HS-5 (cell line): ENCODE results near the gene HEATR3.

Source experiments
- DNase-seq: peaks from one replicate; pipeline ENCODE4 v3.0.0-alpha.2; 2012; ENCODE audit warnings: low read depth

The HEATR3 gene

GRCh38 chr16:50153596-50154419, 88.0 kb downstream of the HEATR3 start:
- no peak for DNase-seq

- no peak for DNase-seq
These were observed 88.7 kb downstream of the HEATR3 start for GRCh38 chr16:50154420-50154950.

- DNase-seq = no peak
These were observed 90.2 kb downstream of the HEATR3 start for GRCh38 chr16:50155925-50156324.
